Epithelial cell of esophagus (primary cell): Measurements from ENCODE around the gene PHETA1.
"Not testable (repeated sequence)": the region's sequence is repeated elsewhere in the genome, so short reads cannot be mapped to it uniquely, and the experiment has no call there.

Experiments used
- DNase-seq: peaks from one replicate; pipeline ENCODE4 v3.0.0; 2010; ENCODE audit warnings: low read depth
- H3K4me3 ChIP-seq: 2 replicates; pipeline ENCODE4 v1.5.1; 2011; ENCODE audit warnings: mild to moderate bottlenecking, low read length, control low read depth
- TF ChIP-seq, protein P1 (sequence below): IDR thresholded peaks from 2 replicates; pipeline ENCODE4 v1.5.1; 2011; ENCODE audit warnings: low read depth, mild to moderate bottlenecking, low read length, control low read depth, inconsistent platforms; ENCODE audit not compliant: insufficient read depth; ENCODE audit errors: missing control alignments

Gene PHETA1

DNA sequence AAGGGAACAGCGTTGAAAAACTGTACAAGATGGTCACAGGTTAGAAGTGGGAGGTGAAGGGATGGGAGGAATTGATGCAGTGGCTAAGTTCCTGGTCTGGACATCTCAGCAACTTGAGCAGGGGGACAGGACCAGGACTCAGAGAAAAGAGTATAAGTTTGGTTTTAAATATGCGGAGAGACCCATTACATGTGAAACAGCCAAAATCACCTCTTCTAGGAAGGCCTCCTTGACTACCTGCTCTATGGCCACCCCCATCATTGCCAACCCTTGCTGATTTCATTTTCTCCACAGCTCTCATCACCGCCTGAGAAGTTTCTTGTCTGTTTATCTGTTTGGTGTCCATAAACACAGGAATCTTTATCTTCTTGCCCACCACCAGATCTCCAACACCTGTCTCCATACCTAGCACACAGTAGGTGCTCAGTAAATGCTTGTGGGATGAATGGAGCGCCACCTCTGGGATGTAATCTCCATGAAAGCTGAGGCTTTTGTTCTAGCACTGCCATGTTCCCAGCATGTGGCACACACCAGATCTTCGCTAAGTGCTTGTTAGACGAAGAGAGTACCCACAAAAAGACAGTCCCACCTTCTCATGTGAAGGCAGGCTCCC is 11.2 kb upstream of the PHETA1 start:
- H3K4me3 ChIP-seq: no peak overlapping the region
- DNase-seq: no peak
- TF ChIP-seq, protein P1, sequence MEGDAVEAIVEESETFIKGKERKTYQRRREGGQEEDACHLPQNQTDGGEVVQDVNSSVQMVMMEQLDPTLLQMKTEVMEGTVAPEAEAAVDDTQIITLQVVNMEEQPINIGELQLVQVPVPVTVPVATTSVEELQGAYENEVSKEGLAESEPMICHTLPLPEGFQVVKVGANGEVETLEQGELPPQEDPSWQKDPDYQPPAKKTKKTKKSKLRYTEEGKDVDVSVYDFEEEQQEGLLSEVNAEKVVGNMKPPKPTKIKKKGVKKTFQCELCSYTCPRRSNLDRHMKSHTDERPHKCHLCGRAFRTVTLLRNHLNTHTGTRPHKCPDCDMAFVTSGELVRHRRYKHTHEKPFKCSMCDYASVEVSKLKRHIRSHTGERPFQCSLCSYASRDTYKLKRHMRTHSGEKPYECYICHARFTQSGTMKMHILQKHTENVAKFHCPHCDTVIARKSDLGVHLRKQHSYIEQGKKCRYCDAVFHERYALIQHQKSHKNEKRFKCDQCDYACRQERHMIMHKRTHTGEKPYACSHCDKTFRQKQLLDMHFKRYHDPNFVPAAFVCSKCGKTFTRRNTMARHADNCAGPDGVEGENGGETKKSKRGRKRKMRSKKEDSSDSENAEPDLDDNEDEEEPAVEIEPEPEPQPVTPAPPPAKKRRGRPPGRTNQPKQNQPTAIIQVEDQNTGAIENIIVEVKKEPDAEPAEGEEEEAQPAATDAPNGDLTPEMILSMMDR: no peak

DNA sequence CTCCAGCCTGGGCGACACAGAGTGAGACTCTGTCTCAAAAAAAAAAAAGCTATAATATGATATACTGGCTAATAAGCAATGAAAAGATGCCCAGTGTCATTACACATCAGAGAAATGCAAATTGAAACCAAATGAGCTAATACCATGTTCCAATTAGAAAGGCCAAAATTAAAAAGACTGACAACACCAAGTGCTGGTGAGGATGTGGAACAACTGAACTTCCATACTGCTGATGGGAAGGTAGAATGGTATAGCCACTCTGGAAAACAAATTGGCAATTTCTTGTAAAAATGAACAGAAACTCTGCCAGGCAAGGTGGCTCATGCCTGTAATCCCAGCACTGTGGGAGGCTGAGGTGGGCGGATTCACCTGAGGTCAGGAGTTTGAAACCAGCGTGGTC is 8.5 kb upstream of the PHETA1 start:
- no peak for DNase-seq
- TF ChIP-seq, protein P1: no peak
- no peak overlapping the region for H3K4me3 ChIP-seq

DNA sequence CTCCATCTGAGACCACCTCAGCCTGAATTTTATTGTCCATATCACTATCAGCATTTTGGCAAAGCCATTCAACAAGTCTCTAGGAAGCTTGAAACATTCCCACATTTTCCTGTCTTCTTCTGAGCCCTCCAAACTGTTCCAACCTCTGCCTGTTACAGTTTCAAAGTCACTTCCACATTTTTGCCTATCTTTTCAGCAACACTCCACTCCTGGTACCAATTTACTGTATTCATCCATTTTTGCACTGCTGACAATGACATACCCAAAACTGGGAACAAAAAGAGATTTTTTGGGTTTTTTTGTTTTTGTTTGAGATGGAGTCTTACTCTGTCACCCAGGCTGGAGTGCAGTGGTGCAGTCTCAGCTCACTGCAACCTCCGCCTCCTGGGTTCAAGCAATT is 4.3 kb upstream of the PHETA1 start:
- H3K4me3 ChIP-seq, DNase-seq: not testable (repeated sequence)

DNA sequence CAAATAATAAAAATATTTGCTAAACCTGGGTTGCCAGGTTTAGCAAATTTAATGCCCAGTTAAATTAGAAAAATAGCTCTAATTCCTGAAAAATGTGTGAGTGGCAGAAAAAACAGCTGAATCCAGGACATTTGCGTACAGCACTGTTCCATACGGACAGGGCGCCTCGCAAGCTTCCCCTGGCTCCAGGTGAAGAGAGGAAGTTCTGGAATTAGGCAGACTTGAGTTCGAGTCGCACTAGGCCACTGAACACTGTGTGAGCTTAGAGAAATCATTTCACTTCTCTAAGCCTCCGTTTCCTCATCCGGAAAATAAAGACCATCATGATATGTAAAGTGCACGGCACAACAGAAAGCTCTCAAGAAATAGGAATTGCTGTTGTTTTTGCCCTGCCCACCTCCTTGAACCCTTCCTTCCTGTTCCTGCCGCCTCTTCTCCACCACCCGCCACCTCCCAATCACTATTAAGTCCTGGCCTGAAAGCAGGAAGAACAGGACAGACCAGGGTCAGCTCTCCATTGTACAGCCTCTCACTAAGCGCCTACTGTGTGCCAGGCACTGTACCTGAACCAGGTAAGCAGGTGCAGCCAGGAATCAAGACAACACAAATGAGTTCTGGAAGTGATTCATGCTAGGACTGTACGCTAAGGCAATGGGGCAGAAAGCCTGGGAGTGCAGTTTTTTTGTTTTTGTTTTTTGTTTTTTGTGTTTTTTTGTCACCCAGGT is 763 bp upstream of the PHETA1 start:
- no peak for DNase-seq
- TF ChIP-seq, protein P1: no peak
- peak overlapping the region; percentile 74 for H3K4me3 ChIP-seq

DNA sequence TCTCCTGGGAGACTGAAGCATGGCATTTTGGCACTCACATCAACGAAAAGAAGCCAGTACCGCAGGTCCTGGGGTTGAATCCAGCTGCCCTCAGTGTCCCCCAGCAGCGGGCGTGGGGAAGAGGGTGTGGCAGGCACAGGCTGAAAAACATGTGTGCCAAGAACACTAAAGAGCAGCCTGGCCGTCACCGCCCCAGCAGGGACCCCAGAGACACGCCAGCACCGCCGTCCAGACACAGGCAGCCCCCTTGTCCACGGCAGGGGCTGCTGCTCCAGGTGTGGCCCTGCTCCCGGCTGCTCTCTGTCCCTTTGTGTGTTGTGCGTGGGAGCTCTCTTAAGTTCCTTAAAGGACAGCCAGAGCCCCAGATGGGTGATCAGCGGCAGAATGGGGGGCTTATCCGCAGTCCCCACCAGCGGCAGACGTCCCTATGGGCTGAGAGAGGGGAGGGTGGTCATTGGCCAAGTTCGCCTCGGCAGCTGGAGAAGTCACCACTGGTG is 556 bp downstream of the PHETA1 start:
- no peak for DNase-seq
- H3K4me3 ChIP-seq: peak overlapping the region; percentile 74

DNA sequence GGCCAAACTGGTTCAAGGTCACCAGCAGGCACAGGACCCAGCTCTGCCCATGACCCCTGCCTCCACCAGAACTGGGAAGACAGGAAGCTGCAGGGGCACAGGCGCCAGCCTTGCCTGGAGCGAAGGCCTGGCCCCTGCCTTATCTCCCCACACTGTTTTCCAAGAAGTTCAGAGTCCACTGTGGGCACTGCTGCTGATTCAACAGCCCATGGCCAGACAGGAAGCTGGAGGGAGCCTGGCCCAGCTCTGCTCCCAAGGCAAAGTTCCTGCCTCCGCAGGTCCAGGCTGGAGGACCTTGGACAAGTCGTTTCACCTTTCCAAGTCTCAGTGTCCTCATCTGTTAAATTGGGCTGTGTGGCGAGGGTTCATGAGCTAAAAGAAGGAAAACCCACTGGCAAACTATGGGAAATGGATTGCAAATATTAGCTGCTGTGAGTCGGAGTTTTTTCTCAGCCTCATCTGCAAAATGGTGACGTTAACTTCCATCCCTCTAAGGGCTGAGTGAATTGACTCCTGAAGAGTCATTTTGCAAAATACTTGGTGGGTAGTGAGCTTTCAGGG is 1.2 kb downstream of the PHETA1 start:
- peak overlapping the region; percentile 74 for H3K4me3 ChIP-seq
- TF ChIP-seq, protein P1: no peak
- no peak for DNase-seq

More for the DNA sequence above, 556 bp downstream of the PHETA1 start:
- TF ChIP-seq, protein P1: no peak

DNA sequence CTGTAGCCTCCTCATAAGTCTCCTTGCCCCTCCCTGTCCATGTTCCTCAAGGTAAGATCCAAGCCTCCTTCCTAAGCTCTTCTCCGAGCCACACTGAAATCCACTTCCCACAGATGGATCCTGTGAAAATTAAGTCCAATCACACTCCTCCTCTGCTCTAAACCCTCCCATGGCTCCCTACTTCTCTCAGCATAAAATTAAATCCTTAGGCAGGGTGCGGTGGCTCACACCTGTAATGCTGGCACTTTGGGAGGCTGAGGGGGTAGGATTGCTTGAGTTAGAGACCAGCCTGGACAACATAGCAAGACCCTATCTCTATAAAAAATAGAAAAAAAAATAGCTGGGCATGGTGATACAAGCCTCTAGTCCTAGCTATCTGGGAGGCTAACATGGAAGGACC is 2.3 kb downstream of the PHETA1 start:
- DNase-seq: no peak
- TF ChIP-seq, protein P1: no peak
- no peak overlapping the region for H3K4me3 ChIP-seq
